Calu3 (cell line): ENCODE measurements around the gene NBAS. TPM values are rescaled to one million over a fixed set of nuclear protein-coding genes. Genes with fewer than 3 reads are reported as not detected.
"Not testable (repeated sequence)": the region's sequence is repeated elsewhere in the genome, so short reads cannot be mapped to it uniquely, and the experiment has no call there.

Experiments used
- BruUV-seq: library from RNA; stranded (reverse); fragments of 400-500 nt; replicated peaks from 2 replicates; lab custom pipeline; 2021; lab: Mats Ljungman, UMichigan
- CTCF ChIA-PET: fragments of 300-600 bp; sonication (Branson Sonifier 250); formaldehyde crosslinking; loops from one replicate; lab custom pipeline; 2022; ENCODE audit warnings: antibody characterized with exemption; lab: Charles Lee
- DNase-seq: peaks from one replicate; pipeline ENCODE4 v3.0.0; 2022
- H3K27ac Mint-ChIP-seq: one replicate; pipeline ENCODE4 v1.8.0; 2022; ENCODE audit warnings: mixed read lengths; ENCODE audit not compliant: unreplicated experiment
- H3K27me3 Mint-ChIP-seq: one replicate; pipeline ENCODE4 v1.8.0; 2022; ENCODE audit warnings: mixed read lengths; ENCODE audit not compliant: unreplicated experiment
- H3K36me3 Mint-ChIP-seq: one replicate; pipeline ENCODE4 v1.8.0; 2022; ENCODE audit warnings: mild to moderate bottlenecking, moderate library complexity, mixed read lengths; ENCODE audit not compliant: insufficient read depth, unreplicated experiment
- H3K4me1 Mint-ChIP-seq: one replicate; pipeline ENCODE4 v1.8.0; 2022; ENCODE audit warnings: mild to moderate bottlenecking, low read depth, mixed read lengths; ENCODE audit not compliant: unreplicated experiment
- H3K4me3 Mint-ChIP-seq: one replicate; pipeline ENCODE4 v1.8.0; 2022; ENCODE audit warnings: mild to moderate bottlenecking, low read depth, moderate library complexity, mixed read lengths; ENCODE audit not compliant: unreplicated experiment
- H3K9me3 Mint-ChIP-seq: one replicate; pipeline ENCODE4 v1.8.0; 2022; ENCODE audit warnings: low read depth, mixed read lengths; ENCODE audit not compliant: unreplicated experiment
- intact Hi-C: fragments of 100-400 bp; cut with micrococcal nuclease; formaldehyde crosslinking; loops from one replicate; pipeline ENCODE4 v1.10.0; 2022; ENCODE audit not compliant: unreplicated experiment
- total RNA-seq: library from RNA; stranded (reverse); gene quantifications from 2 replicates; pipeline ENCODE4 v1.2.3, GENCODE V29; 2022
- TF ChIP-seq, protein P1 (sequence below): fragments of 200-600 bp; IDR thresholded peaks from one replicate; pipeline ENCODE4 v1.8.0; 2022; ENCODE audit warnings: antibody characterized with exemption; ENCODE audit not compliant: unreplicated experiment

Gene NBAS
- total RNA-seq, 1 experiment from 2014 or later, result 30.4 TPM

DNA sequence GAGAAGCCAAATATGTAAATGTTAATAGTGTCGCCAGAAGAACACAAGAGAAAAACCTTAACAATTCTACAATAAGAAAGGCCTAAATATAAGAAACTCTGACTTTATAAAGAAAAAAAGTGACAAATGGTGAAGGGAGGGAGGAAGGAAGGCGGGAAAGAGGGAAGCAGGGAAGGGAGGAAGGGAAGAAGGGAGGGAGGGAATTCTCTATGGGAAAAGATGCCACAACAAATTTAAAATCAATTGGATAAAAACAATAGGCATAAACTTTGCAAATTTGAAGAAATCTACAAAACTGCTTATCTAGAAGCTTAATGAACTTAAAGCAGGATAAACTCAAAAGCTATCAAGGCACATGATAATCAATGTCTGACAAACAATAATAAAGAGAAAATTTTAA lies 16.9 kb downstream of the NBAS start:
- intact Hi-C loops, result no loop called here
- BruUV-seq, result no TSS peak
- no peak overlapping the region for H3K27ac Mint-ChIP-seq
- TF ChIP-seq, protein P1, sequence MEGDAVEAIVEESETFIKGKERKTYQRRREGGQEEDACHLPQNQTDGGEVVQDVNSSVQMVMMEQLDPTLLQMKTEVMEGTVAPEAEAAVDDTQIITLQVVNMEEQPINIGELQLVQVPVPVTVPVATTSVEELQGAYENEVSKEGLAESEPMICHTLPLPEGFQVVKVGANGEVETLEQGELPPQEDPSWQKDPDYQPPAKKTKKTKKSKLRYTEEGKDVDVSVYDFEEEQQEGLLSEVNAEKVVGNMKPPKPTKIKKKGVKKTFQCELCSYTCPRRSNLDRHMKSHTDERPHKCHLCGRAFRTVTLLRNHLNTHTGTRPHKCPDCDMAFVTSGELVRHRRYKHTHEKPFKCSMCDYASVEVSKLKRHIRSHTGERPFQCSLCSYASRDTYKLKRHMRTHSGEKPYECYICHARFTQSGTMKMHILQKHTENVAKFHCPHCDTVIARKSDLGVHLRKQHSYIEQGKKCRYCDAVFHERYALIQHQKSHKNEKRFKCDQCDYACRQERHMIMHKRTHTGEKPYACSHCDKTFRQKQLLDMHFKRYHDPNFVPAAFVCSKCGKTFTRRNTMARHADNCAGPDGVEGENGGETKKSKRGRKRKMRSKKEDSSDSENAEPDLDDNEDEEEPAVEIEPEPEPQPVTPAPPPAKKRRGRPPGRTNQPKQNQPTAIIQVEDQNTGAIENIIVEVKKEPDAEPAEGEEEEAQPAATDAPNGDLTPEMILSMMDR, result no peak
- CTCF ChIA-PET, result no interaction called here
- no peak for DNase-seq
- peaks cover 1% of the 10 kb centered on the region for H3K36me3 Mint-ChIP-seq
- no peak overlapping the region for H3K4me3 Mint-ChIP-seq
- no peaks in the 10 kb centered on the region for H3K9me3 Mint-ChIP-seq
- no peaks in the 10 kb centered on the region for H3K4me1 Mint-ChIP-seq
- H3K27me3 Mint-ChIP-seq, result no peaks in the 10 kb centered on the region

DNA sequence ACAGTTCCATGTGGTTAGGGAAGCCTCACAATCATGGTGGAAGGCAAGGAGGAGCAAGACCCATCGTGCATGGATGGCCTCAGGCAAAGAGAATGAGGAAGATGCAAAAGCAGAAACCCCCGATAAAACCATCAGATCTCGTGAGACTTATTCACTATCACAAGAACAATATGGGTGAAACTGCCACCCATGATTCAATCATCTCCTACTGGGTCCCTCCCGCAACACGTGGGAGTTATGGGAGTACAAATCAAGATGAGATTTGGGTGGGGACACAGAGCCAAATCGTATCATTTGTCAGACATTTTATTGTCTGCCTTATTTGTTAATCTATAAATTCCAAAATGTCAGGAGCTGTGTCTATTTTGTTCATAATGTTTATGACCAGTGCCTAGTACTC lies 17.6 kb downstream of the NBAS start:
- no peaks in the 10 kb centered on the region for H3K36me3 Mint-ChIP-seq
- no peak overlapping the region for H3K4me3 Mint-ChIP-seq
- intact Hi-C loops, result no loop called here
- no peaks in the 10 kb centered on the region for H3K9me3 Mint-ChIP-seq
- H3K4me1 Mint-ChIP-seq, result no peaks in the 10 kb centered on the region
- H3K27ac Mint-ChIP-seq, result no peak overlapping the region
- no TSS peak for BruUV-seq
- CTCF ChIA-PET, result no interaction called here
- no peak for DNase-seq
- no peaks in the 10 kb centered on the region for H3K27me3 Mint-ChIP-seq
- TF ChIP-seq, protein P1, result no peak

DNA sequence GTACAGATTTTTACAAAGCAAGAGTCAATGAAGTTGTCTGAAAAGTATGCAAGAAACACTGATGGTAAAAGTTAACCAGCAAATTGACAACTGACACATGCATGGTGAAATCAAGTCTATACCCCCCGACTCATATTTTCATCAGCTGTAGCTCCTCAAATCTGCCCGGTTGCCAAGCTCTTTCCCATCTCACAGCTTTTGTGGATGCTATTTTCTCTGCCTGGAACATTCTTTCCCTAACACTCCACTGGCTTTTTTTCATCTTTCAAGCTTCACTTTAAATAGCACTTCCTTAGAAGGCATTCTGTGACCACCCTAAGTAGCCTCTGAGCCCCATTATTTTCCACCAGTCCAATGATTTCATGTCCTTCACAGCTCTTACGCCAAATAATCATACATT lies 18.1 kb downstream of the NBAS start:
- Mint-ChIP-seq H3K27ac (no peak overlapping the region), H3K36me3 (no peaks in the 10 kb centered on the region), H3K4me3 (no peak overlapping the region), H3K4me1 (no peaks in the 10 kb centered on the region), H3K27me3 (no peaks in the 10 kb centered on the region), H3K9me3 (no peaks in the 10 kb centered on the region)
- CTCF ChIA-PET, result no interaction called here
- no TSS peak for BruUV-seq
- DNase-seq, result no peak
- TF ChIP-seq, protein P1, result no peak
- intact Hi-C loops, result no loop called here

DNA sequence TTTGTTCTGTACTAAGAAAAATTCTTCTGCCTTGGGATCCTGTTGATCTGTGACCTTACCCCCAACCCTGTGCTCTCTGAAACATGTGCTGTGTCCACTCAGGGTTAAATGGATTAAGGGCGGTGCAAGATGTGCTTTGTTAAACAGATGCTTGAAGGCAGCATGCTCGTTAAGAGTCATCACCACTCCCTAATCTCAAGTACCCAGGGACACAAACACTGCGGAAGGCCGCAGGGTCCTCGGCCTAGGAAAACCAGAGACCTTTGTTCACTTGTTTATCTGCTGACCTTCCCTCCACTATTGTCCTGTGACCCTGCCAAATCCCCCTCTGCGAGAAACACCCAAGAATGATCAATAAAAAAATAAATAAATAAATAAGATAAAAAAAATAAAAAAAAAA lies 18.9 kb downstream of the NBAS start:
- intact Hi-C loops, H3K9me3 Mint-ChIP-seq, DNase-seq, H3K4me1 Mint-ChIP-seq, CTCF ChIA-PET, H3K27me3 Mint-ChIP-seq, H3K27ac Mint-ChIP-seq, H3K36me3 Mint-ChIP-seq, BruUV-seq, H3K4me3 Mint-ChIP-seq: not testable (repeated sequence)

DNA sequence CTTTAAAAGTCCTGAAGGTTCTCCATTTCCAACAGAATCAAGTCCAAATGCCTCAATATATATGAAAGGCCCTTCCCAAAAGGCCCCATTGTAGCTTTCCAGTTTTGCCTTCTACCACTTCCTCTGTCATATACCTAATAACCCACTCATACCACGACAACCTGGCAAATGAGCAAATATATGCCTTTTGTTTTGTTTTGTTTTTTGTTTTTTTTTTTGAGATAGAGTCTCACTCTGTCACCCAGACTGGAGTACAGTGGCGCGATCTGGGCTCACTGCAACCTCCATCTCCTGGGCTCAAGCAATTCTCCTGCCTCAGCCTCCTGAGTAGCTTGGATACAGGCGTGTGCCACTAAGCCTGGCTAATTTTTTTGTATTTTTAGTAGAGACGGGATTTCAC lies 20.6 kb downstream of the NBAS start:
- H3K27me3 Mint-ChIP-seq, CTCF ChIA-PET, H3K4me3 Mint-ChIP-seq, DNase-seq, BruUV-seq, H3K36me3 Mint-ChIP-seq, H3K4me1 Mint-ChIP-seq, H3K9me3 Mint-ChIP-seq, H3K27ac Mint-ChIP-seq, intact Hi-C loops: not testable (repeated sequence)
